Non-pigmented ciliary epithelial cell (primary cell): ENCODE measurements around the gene NLGN4X.
"Not testable (repeated sequence)": the region's sequence is repeated elsewhere in the genome, so short reads cannot be mapped to it uniquely, and the experiment has no call there.

Experiments
- DNase-seq: peaks from one replicate; pipeline ENCODE4 v3.0.0-alpha.2; 2010; ENCODE audit warnings: low read depth

NLGN4X gene

GRCh38 chrX:6005856-6006255, 222.8 kb downstream of the NLGN4X start:
- no peak for DNase-seq

- no peak for DNase-seq
Observed at GRCh38 chrX:6004529-6004928, 224.1 kb downstream of the NLGN4X start.

GRCh38 chrX:6002056-6002455, 226.6 kb downstream of the NLGN4X start:
- DNase-seq: no peak

GRCh38 chrX:5998901-5999300, 229.8 kb downstream of the NLGN4X start:
- DNase-seq: no peak

- DNase-seq: no peak
Observed at GRCh38 chrX:5998456-5998855, 230.2 kb downstream of the NLGN4X start.

GRCh38 chrX:5991393-5991792, 237.3 kb downstream of the NLGN4X start:
- DNase-seq: no peak

- no peak for DNase-seq
Observed at GRCh38 chrX:5979338-5979737, 249.3 kb downstream of the NLGN4X start.

- no peak for DNase-seq
Observed at GRCh38 chrX:5976332-5976731, 252.3 kb downstream of the NLGN4X start.

GRCh38 chrX:5971300-5971699, 257.4 kb downstream of the NLGN4X start:
- DNase-seq: no peak

- DNase-seq: no peak
Observed at GRCh38 chrX:5965406-5965805, 263.3 kb downstream of the NLGN4X start.

- no peak for DNase-seq
Observed at GRCh38 chrX:5959286-5959685, 269.4 kb downstream of the NLGN4X start.

- DNase-seq: no peak
Observed at GRCh38 chrX:5958523-5958922, 270.1 kb downstream of the NLGN4X start.

- DNase-seq: peak; percentile 5
Observed at GRCh38 chrX:5957506-5957905, 271.2 kb downstream of the NLGN4X start.

- no peak for DNase-seq
Observed at GRCh38 chrX:5936438-5936837, 292.2 kb downstream of the NLGN4X start.

GRCh38 chrX:5928224-5928623, 300.4 kb downstream of the NLGN4X start:
- no peak for DNase-seq

- DNase-seq: no peak
Observed at GRCh38 chrX:5916945-5917344, 311.7 kb downstream of the NLGN4X start.

GRCh38 chrX:5915783-5916182, 312.9 kb downstream of the NLGN4X start:
- DNase-seq: no peak

- no peak for DNase-seq
Observed at GRCh38 chrX:5907207-5907606, 321.5 kb downstream of the NLGN4X start.

- not testable (repeated sequence) for DNase-seq
Observed at GRCh38 chrX:5903586-5904190, 325.0 kb downstream of the NLGN4X start.

- no peak for DNase-seq
Observed at GRCh38 chrX:5898463-5898862, 330.2 kb downstream of the NLGN4X start.

GRCh38 chrX:5891378-5891777, 337.3 kb downstream of the NLGN4X start:
- no peak for DNase-seq

- DNase-seq: no peak
Observed at GRCh38 chrX:5876984-5877596, 351.6 kb downstream of the NLGN4X start.

GRCh38 chrX:5870238-5870637, 358.4 kb downstream of the NLGN4X start:
- no peak for DNase-seq

GRCh38 chrX:5869786-5870185, 358.9 kb downstream of the NLGN4X start:
- DNase-seq: no peak
